ENCODE measurements around the gene DGKE.

The DGKE gene

GRCh38 chr17:56887105-56887504 is 53.2 kb downstream of the DGKE start:
- no peaks in the 10 kb centered on the region for H3K4me1 ChIP-seq (ENCODE audit: insufficient read depth, low read length, poor library complexity, severe bottlenecking)
- no peaks in the 10 kb centered on the region for H4K20me1 ChIP-seq (ENCODE audit: insufficient read depth, low read length, poor library complexity, severe bottlenecking)
- H2AFZ ChIP-seq (ENCODE audit: low read length): no peak overlapping the region
- H3K4me2 ChIP-seq (ENCODE audit: low read depth, low read length, poor library complexity, severe bottlenecking): no peak overlapping the region
- H3K9me2 ChIP-seq (replicated peaks; ENCODE audit: low read depth, low read length): no peaks in the 10 kb centered on the region
- no peaks in the 10 kb centered on the region for H3F3A ChIP-seq (ENCODE audit: low read depth)
- H3K9me3 ChIP-seq (ENCODE audit: insufficient read depth, low read depth, low read length): peaks cover 17% of the 10 kb centered on the region; the same call in 1 of the 2 replicates
- H3K36me3 ChIP-seq (ENCODE audit: insufficient read depth, low read length): peaks cover 44% of the 10 kb centered on the region
- no peak overlapping the region for H3K4me3 ChIP-seq (ENCODE audit: low read length, poor library complexity, severe bottlenecking)
- TF ChIP-seq EZH2phosphoT487 (IDR thresholded peaks at IDR 0.05; ENCODE audit: borderline replicate concordance) (no peak), CTCF (conservative IDR thresholded peaks at IDR 0.05; ENCODE audit: low read length) (no peak)
- H3K9ac ChIP-seq (ENCODE audit: low read depth, low read length, poor library complexity, severe bottlenecking): no peak overlapping the region
- H3K27me3 ChIP-seq (ENCODE audit: insufficient read depth, low read length, poor library complexity, severe bottlenecking): no peaks in the 10 kb centered on the region
- no peaks in the 10 kb centered on the region for H3K79me2 ChIP-seq (ENCODE audit: insufficient read depth, low read length)

- no peak for TF ChIP-seq CTCF (conservative IDR thresholded peaks at IDR 0.05; ENCODE audit: low read length)
- no peak for TF ChIP-seq EZH2phosphoT487 (IDR thresholded peaks at IDR 0.05; ENCODE audit: borderline replicate concordance)
- Histone ChIP-seq H3K4me1 (ENCODE audit: insufficient read depth, low read length, poor library complexity, severe bottlenecking) (no peaks in the 10 kb centered on the region), H3K9ac (ENCODE audit: low read depth, low read length, poor library complexity, severe bottlenecking) (no peak overlapping the region), H3F3A (ENCODE audit: low read depth) (no peaks in the 10 kb centered on the region), H3K36me3 (ENCODE audit: insufficient read depth, low read length) (peaks cover 51% of the 10 kb centered on the region), H2AFZ (ENCODE audit: low read length) (no peak overlapping the region), H3K79me2 (ENCODE audit: insufficient read depth, low read length) (no peaks in the 10 kb centered on the region), H3K27me3 (ENCODE audit: insufficient read depth, low read length, poor library complexity, severe bottlenecking) (no peaks in the 10 kb centered on the region), H4K20me1 (ENCODE audit: insufficient read depth, low read length, poor library complexity, severe bottlenecking) (no peaks in the 10 kb centered on the region), H3K9me3 (ENCODE audit: insufficient read depth, low read depth, low read length) (peaks cover 17% of the 10 kb centered on the region; the same call in 1 of the 2 replicates), H3K9me2 (replicated peaks; ENCODE audit: low read depth, low read length) (no peaks in the 10 kb centered on the region), H3K4me2 (ENCODE audit: low read depth, low read length, poor library complexity, severe bottlenecking) (no peak overlapping the region), H3K4me3 (ENCODE audit: low read length, poor library complexity, severe bottlenecking) (no peak overlapping the region)
These were observed 53.9 kb downstream of the DGKE start for GRCh38 chr17:56887552-56888467.

DNA sequence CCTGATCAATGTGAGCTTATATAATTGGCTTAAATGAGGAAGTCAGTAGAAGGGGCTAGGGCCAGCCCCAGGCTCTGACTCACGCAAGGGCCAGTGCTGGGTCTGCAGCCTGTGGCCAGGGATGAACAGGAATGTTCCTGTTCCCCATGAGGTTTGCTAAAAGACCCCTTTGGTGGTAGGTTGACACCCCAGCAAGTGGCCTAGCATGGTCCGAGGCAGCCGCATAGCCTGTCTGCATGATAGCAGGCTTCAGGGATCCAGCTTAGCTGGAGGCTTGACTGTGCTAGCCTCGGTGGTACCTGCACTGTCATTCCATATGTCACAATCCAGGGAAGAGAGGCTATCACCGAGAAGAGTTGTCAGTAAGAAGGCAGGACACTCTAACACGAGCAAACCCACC is 56.4 kb downstream of the DGKE start:
- H3K9ac ChIP-seq (ENCODE audit: low read depth, low read length, poor library complexity, severe bottlenecking): no peak overlapping the region
- H3K36me3 ChIP-seq (ENCODE audit: insufficient read depth, low read length): peaks cover 75% of the 10 kb centered on the region
- TF ChIP-seq CTCF (conservative IDR thresholded peaks at IDR 0.05; ENCODE audit: low read length): no peak
- no peak for TF ChIP-seq EZH2phosphoT487 (IDR thresholded peaks at IDR 0.05; ENCODE audit: borderline replicate concordance)
- H3K9me3 ChIP-seq (ENCODE audit: insufficient read depth, low read depth, low read length): peaks cover 17% of the 10 kb centered on the region; the same call in 1 of the 2 replicates
- H3K4me2 ChIP-seq (ENCODE audit: low read depth, low read length, poor library complexity, severe bottlenecking): no peak overlapping the region
- no peak overlapping the region for H2AFZ ChIP-seq (ENCODE audit: low read length)
- H3K4me3 ChIP-seq (ENCODE audit: low read length, poor library complexity, severe bottlenecking): no peak overlapping the region
- no peaks in the 10 kb centered on the region for H3K79me2 ChIP-seq (ENCODE audit: insufficient read depth, low read length)
- H3F3A ChIP-seq (ENCODE audit: low read depth): no peaks in the 10 kb centered on the region
- H3K4me1 ChIP-seq (ENCODE audit: insufficient read depth, low read length, poor library complexity, severe bottlenecking): no peaks in the 10 kb centered on the region
- H3K27me3 ChIP-seq (ENCODE audit: insufficient read depth, low read length, poor library complexity, severe bottlenecking): no peaks in the 10 kb centered on the region
- no peaks in the 10 kb centered on the region for H3K9me2 ChIP-seq (replicated peaks; ENCODE audit: low read depth, low read length)
- no peaks in the 10 kb centered on the region for H4K20me1 ChIP-seq (ENCODE audit: insufficient read depth, low read length, poor library complexity, severe bottlenecking)

Data from Loucy (cell line).